Measurements from ENCODE around the gene IER5. TPM values are rescaled to one million over a fixed set of nuclear protein-coding genes. Genes with fewer than 3 reads are reported as not detected.

Gene IER5
- total RNA-seq, 1 experiment from 2014 or later: 100 TPM

GRCh38 chr1:181081395-181081794 lies 7.1 kb upstream of the IER5 start:
- Histone ChIP-seq H2AFZ (ENCODE audit: low read length) (no peak overlapping the region), H3K9me3 (ENCODE audit: low read length) (no peaks in the 10 kb centered on the region), H3K9ac (ENCODE audit: low read length) (no peak overlapping the region), H3K27ac (ENCODE audit: low read length) (no peak overlapping the region), H3K4me3 (ENCODE audit: low read length) (no peak overlapping the region), H3K36me3 (ENCODE audit: low read depth, low read length) (no peaks in the 10 kb centered on the region), H3K4me2 (ENCODE audit: low read length) (no peak overlapping the region), H3K79me2 (ENCODE audit: low read length) (no peaks in the 10 kb centered on the region), H3F3A (ENCODE audit: low read length, unreplicated experiment) (no peaks in the 10 kb centered on the region), H3K4me1 (ENCODE audit: insufficient read depth, low read length) (peaks cover 35% of the 10 kb centered on the region), H4K20me1 (ENCODE audit: low read length) (no peaks in the 10 kb centered on the region), H3K9me2 (replicated peaks; ENCODE audit: low read length) (no peaks in the 10 kb centered on the region), H3K27me3 (ENCODE audit: low read length) (no peaks in the 10 kb centered on the region)
- ATAC-seq: no peak
- intact Hi-C loops (cut with micrococcal nuclease): no loop called here
- POLR2A ChIA-PET (ENCODE audit: unreplicated experiment): no interaction called here
- CTCF ChIA-PET: no interaction called here
- no TSS peak for BruUV-seq (replicated peaks)
- no peak for TF ChIP-seq EZH2 (IDR thresholded peaks at IDR 0.05; ENCODE audit: low read length, unreplicated experiment)
- TF ChIP-seq, protein P1, sequence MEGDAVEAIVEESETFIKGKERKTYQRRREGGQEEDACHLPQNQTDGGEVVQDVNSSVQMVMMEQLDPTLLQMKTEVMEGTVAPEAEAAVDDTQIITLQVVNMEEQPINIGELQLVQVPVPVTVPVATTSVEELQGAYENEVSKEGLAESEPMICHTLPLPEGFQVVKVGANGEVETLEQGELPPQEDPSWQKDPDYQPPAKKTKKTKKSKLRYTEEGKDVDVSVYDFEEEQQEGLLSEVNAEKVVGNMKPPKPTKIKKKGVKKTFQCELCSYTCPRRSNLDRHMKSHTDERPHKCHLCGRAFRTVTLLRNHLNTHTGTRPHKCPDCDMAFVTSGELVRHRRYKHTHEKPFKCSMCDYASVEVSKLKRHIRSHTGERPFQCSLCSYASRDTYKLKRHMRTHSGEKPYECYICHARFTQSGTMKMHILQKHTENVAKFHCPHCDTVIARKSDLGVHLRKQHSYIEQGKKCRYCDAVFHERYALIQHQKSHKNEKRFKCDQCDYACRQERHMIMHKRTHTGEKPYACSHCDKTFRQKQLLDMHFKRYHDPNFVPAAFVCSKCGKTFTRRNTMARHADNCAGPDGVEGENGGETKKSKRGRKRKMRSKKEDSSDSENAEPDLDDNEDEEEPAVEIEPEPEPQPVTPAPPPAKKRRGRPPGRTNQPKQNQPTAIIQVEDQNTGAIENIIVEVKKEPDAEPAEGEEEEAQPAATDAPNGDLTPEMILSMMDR (conservative IDR thresholded peaks at IDR 0.05; ENCODE audit: low read depth, low read length): no peak
- no peak for TF ChIP-seq EZH2phosphoT487 (IDR thresholded peaks at IDR 0.05; ENCODE audit: borderline replicate concordance, low read length)
- DNase-seq: no peak

DNA sequence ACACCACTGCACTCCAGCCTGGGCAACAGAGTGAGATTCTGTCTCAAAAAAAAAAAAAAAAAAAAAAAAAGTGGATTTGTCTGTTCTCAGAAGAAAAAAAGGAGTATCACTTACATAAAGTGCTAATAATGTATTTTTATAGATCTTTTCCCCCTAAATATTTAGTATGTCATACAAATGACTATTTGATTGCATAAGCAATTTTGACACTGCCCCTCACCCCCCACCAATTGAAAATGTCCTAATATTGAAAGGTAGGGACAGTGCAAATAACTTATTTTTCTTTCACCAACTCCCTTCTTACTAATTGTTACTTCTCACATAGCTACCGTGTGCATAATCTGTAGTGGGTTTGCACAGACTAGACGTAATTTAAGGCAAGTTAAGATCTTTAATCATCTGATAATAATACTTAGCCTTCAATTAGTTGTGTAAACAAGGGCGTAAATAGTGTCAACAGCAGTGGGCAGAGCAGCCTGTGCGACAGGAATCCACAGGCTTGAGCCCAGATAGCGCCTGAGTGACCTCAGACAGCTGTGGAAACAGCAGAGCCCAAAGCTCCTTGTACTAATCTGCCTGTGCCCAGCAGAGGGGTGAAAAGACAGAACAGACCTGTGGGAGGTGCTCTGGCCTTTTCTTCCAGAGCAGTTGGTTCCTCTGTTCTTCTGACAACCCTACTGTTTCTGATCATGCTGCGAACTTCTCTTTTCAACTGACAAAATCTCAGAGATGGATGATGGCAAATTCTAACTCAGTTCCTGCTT lies 4.5 kb upstream of the IER5 start:
- TF ChIP-seq, protein P1 (conservative IDR thresholded peaks at IDR 0.05; ENCODE audit: low read depth, low read length): peak; percentile 45
- no peak for TF ChIP-seq EZH2 (IDR thresholded peaks at IDR 0.05; ENCODE audit: low read length, unreplicated experiment)
- TF ChIP-seq EZH2phosphoT487 (IDR thresholded peaks at IDR 0.05; ENCODE audit: borderline replicate concordance, low read length): no peak
- Histone ChIP-seq H3K79me2 (ENCODE audit: low read length) (peaks cover 18% of the 10 kb centered on the region), H3K27me3 (ENCODE audit: low read length) (no peaks in the 10 kb centered on the region), H3F3A (ENCODE audit: low read length, unreplicated experiment) (peaks cover 11% of the 10 kb centered on the region), H3K4me1 (ENCODE audit: insufficient read depth, low read length) (peaks cover 24% of the 10 kb centered on the region), H4K20me1 (ENCODE audit: low read length) (no peaks in the 10 kb centered on the region), H2AFZ (ENCODE audit: low read length) (no peak overlapping the region), H3K4me3 (ENCODE audit: low read length) (no peak overlapping the region), H3K9me3 (ENCODE audit: low read length) (no peaks in the 10 kb centered on the region), H3K27ac (ENCODE audit: low read length) (no peak overlapping the region), H3K9me2 (replicated peaks; ENCODE audit: low read length) (no peaks in the 10 kb centered on the region), H3K4me2 (ENCODE audit: low read length) (no peak overlapping the region), H3K36me3 (ENCODE audit: low read depth, low read length) (no peaks in the 10 kb centered on the region), H3K9ac (ENCODE audit: low read length) (no peak overlapping the region)
- ChIA-PET CTCF (interaction anchor here (0.6 kb wide), 1 partner anchor 202 kb away, joined by 3 read pairs; no protein-coding TSS in a partner anchor), POLR2A (ENCODE audit: unreplicated experiment) (no interaction called here)
- intact Hi-C loops (cut with micrococcal nuclease): loop anchor here (1.0 kb wide), 1 partner anchor 58 kb away; no protein-coding TSS in a partner anchor
- DNase-seq (peak; percentile 48), ATAC-seq (peak; percentile 4; the same call in 1 of the 2 replicates)
- BruUV-seq (replicated peaks): no TSS peak

GRCh38 chr1:181084606-181084969 lies 3.9 kb upstream of the IER5 start:
- intact Hi-C loops (cut with micrococcal nuclease): loop anchor here (1.0 kb wide), 1 partner anchor 58 kb away; no protein-coding TSS in a partner anchor
- peaks cover 1% of the 10 kb centered on the region for H3K36me3 ChIP-seq (ENCODE audit: low read depth, low read length)
- no peak overlapping the region for H2AFZ ChIP-seq (ENCODE audit: low read length)
- ChIA-PET POLR2A (ENCODE audit: unreplicated experiment) (no interaction called here), CTCF (no interaction called here)
- no peak overlapping the region for H3K4me2 ChIP-seq (ENCODE audit: low read length)
- peaks cover 18% of the 10 kb centered on the region for H3K4me1 ChIP-seq (ENCODE audit: insufficient read depth, low read length)
- BruUV-seq (replicated peaks): no TSS peak
- H3K27me3 ChIP-seq (ENCODE audit: low read length): no peaks in the 10 kb centered on the region
- no peak overlapping the region for H3K27ac ChIP-seq (ENCODE audit: low read length)
- H3K9me3 ChIP-seq (ENCODE audit: low read length): no peaks in the 10 kb centered on the region
- DNase-seq (no peak), ATAC-seq (no peak)
- TF ChIP-seq, protein P1 (conservative IDR thresholded peaks at IDR 0.05; ENCODE audit: low read depth, low read length): no peak
- TF ChIP-seq EZH2phosphoT487 (IDR thresholded peaks at IDR 0.05; ENCODE audit: borderline replicate concordance, low read length) (no peak), EZH2 (IDR thresholded peaks at IDR 0.05; ENCODE audit: low read length, unreplicated experiment) (no peak)
- peaks cover 23% of the 10 kb centered on the region for H3K79me2 ChIP-seq (ENCODE audit: low read length)
- peaks cover 1% of the 10 kb centered on the region for H4K20me1 ChIP-seq (ENCODE audit: low read length)
- no peaks in the 10 kb centered on the region for H3K9me2 ChIP-seq (replicated peaks; ENCODE audit: low read length)
- no peak overlapping the region for H3K9ac ChIP-seq (ENCODE audit: low read length)
- no peak overlapping the region for H3K4me3 ChIP-seq (ENCODE audit: low read length)
- H3F3A ChIP-seq (ENCODE audit: low read length, unreplicated experiment): peaks cover 11% of the 10 kb centered on the region
